KMS-11 (cell line): Measurements from ENCODE around the gene CIROP.
A peak's percentile ranks its signal among the peaks of the same experiment; 100 is the strongest.

Experiments used
- H2AFZ ChIP-seq: fragments of 200-600 bp; sonication (generic); 2 replicates; pipeline ENCODE4 v1.6.1; 2016; ENCODE audit warnings: antibody characterized with exemption, mixed run types, low read depth
- H3K27ac ChIP-seq: fragments of 200-600 bp; sonication (generic); 2 replicates; pipeline ENCODE4 v1.6.1; 2016; ENCODE audit warnings: mild to moderate bottlenecking, mixed run types
- H3K27me3 ChIP-seq: fragments of 200-600 bp; sonication (generic); 2 replicates; pipeline ENCODE4 v1.6.1; 2017; ENCODE audit warnings: mild to moderate bottlenecking, low read depth, mixed run types, moderate library complexity; ENCODE audit not compliant: insufficient read depth
- H3K36me3 ChIP-seq: fragments of 200-600 bp; sonication (generic); 2 replicates; pipeline ENCODE4 v1.6.1; 2017; ENCODE audit warnings: mild to moderate bottlenecking, mixed run types; ENCODE audit not compliant: insufficient read depth
- H3K4me1 ChIP-seq: fragments of 200-600 bp; sonication (generic); 2 replicates; pipeline ENCODE4 v1.6.1; 2016; ENCODE audit warnings: mild to moderate bottlenecking, low read depth, mixed run types; ENCODE audit not compliant: poor library complexity, severe bottlenecking
- H3K4me2 ChIP-seq: fragments of 200-600 bp; sonication (generic); 2 replicates; pipeline ENCODE4 v1.7.0; 2016; ENCODE audit warnings: mild to moderate bottlenecking, mixed run types
- H3K4me3 ChIP-seq: fragments of 200-600 bp; sonication (generic); IDR thresholded peaks from 2 replicates; pipeline ENCODE4 v1.6.1; 2017; ENCODE audit warnings: low read depth, low read length, mixed read lengths; ENCODE audit not compliant: insufficient read depth
- H3K79me2 ChIP-seq: fragments of 200-600 bp; sonication (generic); 2 replicates; pipeline ENCODE4 v1.6.1; 2016; ENCODE audit warnings: low read depth, mixed run types; ENCODE audit not compliant: insufficient read depth
- H3K9ac ChIP-seq: fragments of 200-600 bp; sonication (generic); 2 replicates; pipeline ENCODE4 v1.6.1; 2016; ENCODE audit warnings: mild to moderate bottlenecking, mixed run types
- H4K20me1 ChIP-seq: fragments of 200-600 bp; sonication (generic); 2 replicates; pipeline ENCODE4 v1.6.1; 2016; ENCODE audit warnings: mild to moderate bottlenecking, mixed run types; ENCODE audit not compliant: insufficient read depth
- CTCF ChIP-seq: fragments of 200-600 bp; sonication (generic); conservative IDR thresholded peaks from 2 replicates; pipeline ENCODE4 v1.6.1; 2017; ENCODE audit warnings: low read depth, mild to moderate bottlenecking, antibody characterized with exemption, low read length, moderate library complexity, mixed read lengths

The CIROP gene

GRCh38 chr14:23055147-23055550 is 49.6 kb downstream of the CIROP start:
- no peak for TF ChIP-seq CTCF
- Histone ChIP-seq H3K4me1 (peaks cover 12% of the 10 kb centered on the region), H3K4me2 (peak overlapping the region; percentile 96; the same call in 1 of the 2 replicates), H3K79me2 (no peaks in the 10 kb centered on the region), H3K4me3 (no peak overlapping the region), H4K20me1 (no peaks in the 10 kb centered on the region), H3K9ac (no peak overlapping the region), H3K36me3 (no peaks in the 10 kb centered on the region), H2AFZ (no peak overlapping the region), H3K27ac (no peak overlapping the region), H3K27me3 (no peaks in the 10 kb centered on the region)

GRCh38 chr14:23054000-23054811 is 50.6 kb downstream of the CIROP start:
- no peak overlapping the region for H3K4me3 ChIP-seq
- no peaks in the 10 kb centered on the region for H3K36me3 ChIP-seq
- H3K27me3 ChIP-seq, result no peaks in the 10 kb centered on the region
- H3K4me2 ChIP-seq, result no peak overlapping the region
- no peaks in the 10 kb centered on the region for H4K20me1 ChIP-seq
- H3K79me2 ChIP-seq, result no peaks in the 10 kb centered on the region
- H2AFZ ChIP-seq, result no peak overlapping the region
- no peak overlapping the region for H3K9ac ChIP-seq
- TF ChIP-seq CTCF, result no peak
- no peak overlapping the region for H3K27ac ChIP-seq
- H3K4me1 ChIP-seq, result peaks cover 12% of the 10 kb centered on the region

GRCh38 chr14:23053426-23053825 is 51.4 kb downstream of the CIROP start:
- H3K4me2 ChIP-seq, result no peak overlapping the region

DNA sequence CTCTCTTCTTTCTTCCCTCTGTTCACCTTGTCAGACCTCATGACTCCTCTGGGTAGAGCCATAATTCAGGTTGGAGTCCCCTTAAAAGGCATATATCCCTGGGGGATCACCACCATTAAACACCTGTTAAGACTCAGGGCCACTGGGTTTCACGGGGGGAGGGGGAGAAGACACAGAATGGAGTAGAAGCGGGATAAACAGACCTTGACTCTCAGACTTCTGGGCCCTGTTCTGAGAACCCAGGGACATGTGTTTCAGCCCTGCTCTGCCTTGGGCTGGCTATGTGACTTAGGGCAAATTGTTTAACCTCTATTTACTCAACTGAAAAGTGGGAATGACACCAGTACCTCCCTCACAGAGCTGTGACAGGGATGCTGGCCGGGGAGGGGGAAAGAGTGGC is 52.1 kb downstream of the CIROP start:
- H3K79me2 ChIP-seq, result no peaks in the 10 kb centered on the region
- no peak overlapping the region for H3K27ac ChIP-seq
- no peak overlapping the region for H2AFZ ChIP-seq
- no peak overlapping the region for H3K4me3 ChIP-seq
- H4K20me1 ChIP-seq, result no peaks in the 10 kb centered on the region
- no peaks in the 10 kb centered on the region for H3K36me3 ChIP-seq
- H3K9ac ChIP-seq, result no peak overlapping the region
- peaks cover 12% of the 10 kb centered on the region for H3K4me1 ChIP-seq
- H3K4me2 ChIP-seq, result no peak overlapping the region
- no peaks in the 10 kb centered on the region for H3K27me3 ChIP-seq
- TF ChIP-seq CTCF, result no peak

More at GRCh38 chr14:23053426-23053825, 51.4 kb downstream of the CIROP start:
- Histone ChIP-seq H2AFZ (no peak overlapping the region), H3K4me1 (peaks cover 12% of the 10 kb centered on the region), H4K20me1 (no peaks in the 10 kb centered on the region), H3K4me3 (no peak overlapping the region), H3K27ac (no peak overlapping the region), H3K36me3 (no peaks in the 10 kb centered on the region), H3K9ac (no peak overlapping the region), H3K79me2 (no peaks in the 10 kb centered on the region), H3K27me3 (no peaks in the 10 kb centered on the region)
- no peak for TF ChIP-seq CTCF
